SK-N-SH (cell line): ENCODE results near the gene CDK3. TPM values are rescaled to one million over a fixed set of nuclear protein-coding genes. Genes with fewer than 3 reads are reported as not detected.

ENCODE experiments used
- CTCF ChIA-PET: fragments of 300-600, 350-600 bp; formaldehyde crosslinking; extraction: SDS; loops from one replicate; lab custom pipeline; 2021; lab: Yijun Ruan, JAX
- POLR2A ChIA-PET: fragments of 350-600 bp; sonication (Branson Sonifier 250); formaldehyde crosslinking; extraction: SDS; loops from one replicate; lab custom pipeline; 2020; ENCODE audit warnings: antibody characterized with exemption, inconsistent platforms; lab: Yijun Ruan, JAX
- DNase-seq: peaks from one replicate; pipeline ENCODE4 v3.0.0; 2012
- H2AFZ ChIP-seq: fragments of 200-600 bp; sonication (generic); 2 replicates; pipeline ENCODE4 v1.8.1; 2016; ENCODE audit warnings: antibody characterized with exemption, mild to moderate bottlenecking, low read depth
- H3F3A ChIP-seq: fragments of 200-600 bp; sonication (generic); replicated peaks from 2 replicates; pipeline ENCODE3; 2016; ENCODE audit warnings: antibody characterized with exemption, mild to moderate bottlenecking; ENCODE audit not compliant: insufficient read depth
- H3K27ac ChIP-seq, 2 experiments: fragments of 200-500 bp in 1 of 2; fragments of 200-600 bp in 1 of 2; sonication (Bioruptor generic) in 1 of 2; sonication (generic), shearing (Covaris generic) in 1 of 2; 2 replicates each; pipeline versions ENCODE4 v1.5.1 to v1.6.1; 2014 to 2016; ENCODE audit warnings: low read depth in 2 of 2, inconsistent platforms in 1 of 2, low read length in 1 of 2, mild to moderate bottlenecking in 1 of 2, mixed read lengths in 1 of 2
- H3K27me3 ChIP-seq: fragments of 200-600 bp; sonication (generic), shearing (Covaris generic); 2 replicates; pipeline ENCODE4 v1.6.1; 2016; ENCODE audit warnings: mixed run types; ENCODE audit not compliant: insufficient read depth
- H3K36me3 ChIP-seq, 2 experiments: fragments of 200-500 bp in 1 of 2; fragments of 200-600 bp in 1 of 2; sonication (Bioruptor generic) in 1 of 2; sonication (generic) in 1 of 2; replicated peaks in 1 of 2; 2 replicates each; pipeline versions ENCODE3 to v1.5.1; 2014 to 2016; ENCODE audit warnings: low read length in 1 of 2, mild to moderate bottlenecking in 1 of 2; ENCODE audit not compliant: insufficient read depth in 2 of 2, control insufficient read depth in 1 of 2
- H3K4me1 ChIP-seq, 2 experiments: fragments of 200-500 bp in 1 of 2; fragments of 200-600 bp in 1 of 2; sonication (Bioruptor generic) in 1 of 2; sonication (generic), shearing (Covaris generic) in 1 of 2; 2 replicates each; pipeline versions ENCODE4 v1.5.1 to v1.6.1; 2014 to 2016; ENCODE audit warnings: low read depth in 1 of 2, low read length in 1 of 2, mixed run types in 1 of 2; ENCODE audit not compliant: insufficient read depth in 2 of 2, control insufficient read depth in 1 of 2
- H3K4me2 ChIP-seq: fragments of 200-600 bp; sonication (generic), shearing (Covaris generic); 2 replicates; pipeline ENCODE4 v1.6.1; 2017; ENCODE audit warnings: mixed run types
- H3K4me3 ChIP-seq, 2 experiments: fragments of 200-500 bp in 1 of 2; fragments of 200-600 bp in 1 of 2; sonication (Bioruptor generic) in 1 of 2; sonication (generic), shearing (Covaris generic) in 1 of 2; 2 replicates each; pipeline versions ENCODE4 v1.5.1 to v1.8.1; 2014 to 2016; ENCODE audit warnings: low read depth in 2 of 2, inconsistent platforms in 1 of 2, low read length in 1 of 2, mild to moderate bottlenecking in 1 of 2, mixed read lengths in 1 of 2, moderate library complexity in 1 of 2
- H3K79me2 ChIP-seq: fragments of 200-600 bp; sonication (generic); 2 replicates; pipeline ENCODE4 v1.8.1; 2017; ENCODE audit warnings: mild to moderate bottlenecking; ENCODE audit not compliant: insufficient read depth
- H3K9ac ChIP-seq: fragments of 200-600 bp; sonication (generic); 2 replicates; pipeline ENCODE4 v1.6.1; 2017; ENCODE audit warnings: mixed run types
- H3K9me2 ChIP-seq: fragments of 200-600 bp; sonication (generic); 2 replicates; pipeline ENCODE4 v1.6.1; 2017; ENCODE audit warnings: mixed run types
- H3K9me3 ChIP-seq: fragments of 200-600 bp; sonication (generic); 2 replicates; pipeline ENCODE4 v1.6.1; 2017; ENCODE audit warnings: mixed run types, mild to moderate bottlenecking, moderate library complexity
- H4K20me1 ChIP-seq: fragments of 200-600 bp; sonication (generic); 2 replicates; pipeline ENCODE4 v1.6.1; 2017; ENCODE audit warnings: mild to moderate bottlenecking, mixed run types; ENCODE audit not compliant: insufficient read depth
- MXI1 ChIP-seq: IDR thresholded peaks from 2 replicates; pipeline ENCODE4 v1.6.1; 2012; ENCODE audit warnings: mild to moderate bottlenecking, low read depth, low read length, improper control_type of control experiment
- NRF1 ChIP-seq: IDR thresholded peaks from 2 replicates; pipeline ENCODE4 v1.6.1; 2012; ENCODE audit warnings: low read depth, mild to moderate bottlenecking, low read length
- REST ChIP-seq: IDR thresholded peaks from 2 replicates; pipeline ENCODE4 v1.6.1; 2012; ENCODE audit warnings: mild to moderate bottlenecking, low read depth, low read length, moderate library complexity
- TAF1 ChIP-seq: IDR thresholded peaks from 2 replicates; pipeline ENCODE4 v1.6.1; 2012; ENCODE audit warnings: low read depth, mild to moderate bottlenecking, low read length, moderate library complexity, borderline replicate concordance
- YY1 ChIP-seq: IDR thresholded peaks from 2 replicates; pipeline ENCODE4 v1.4.0; 2012; ENCODE audit warnings: low read depth, mild to moderate bottlenecking
- WGBS: methylation state at CpG from one replicate; pipeline ENCODE4 v1.1.6; 2017; ENCODE audit warnings: low lambda C conversion rate; 5-methylcytosine and 5-hydroxymethylcytosine counted together
- polyA plus RNA-seq, 3 experiments: library from polyadenylated mRNA; depleted of rRNA; stranded (reverse); fragments of >200 nt; gene quantifications; 2 replicates each; pipeline ENCODE4 v1.2.3, GENCODE V29; 2012
- TF ChIP-seq, protein P1 (sequence below): fragments of 200-600 bp; sonication (generic); IDR thresholded peaks from 2 replicates; pipeline ENCODE4 v1.6.1; 2017; ENCODE audit warnings: antibody characterized with exemption, mild to moderate bottlenecking, moderate library complexity
- TF ChIP-seq, protein P2 (sequence below): IDR thresholded peaks from 2 replicates; pipeline ENCODE4 v1.4.0; 2012; ENCODE audit warnings: low read depth, borderline replicate concordance

CDK3 gene
- polyA plus RNA-seq, 1 of the 3 experiments (the other 2 are of a cell fraction) = 14.6 TPM

GRCh38 chr17:75978938-75979704 lies 21.5 kb upstream of the CDK3 start, which contains the start of the genes ACOX1 and TEN1 (continued):
- TF ChIP-seq, protein P1, sequence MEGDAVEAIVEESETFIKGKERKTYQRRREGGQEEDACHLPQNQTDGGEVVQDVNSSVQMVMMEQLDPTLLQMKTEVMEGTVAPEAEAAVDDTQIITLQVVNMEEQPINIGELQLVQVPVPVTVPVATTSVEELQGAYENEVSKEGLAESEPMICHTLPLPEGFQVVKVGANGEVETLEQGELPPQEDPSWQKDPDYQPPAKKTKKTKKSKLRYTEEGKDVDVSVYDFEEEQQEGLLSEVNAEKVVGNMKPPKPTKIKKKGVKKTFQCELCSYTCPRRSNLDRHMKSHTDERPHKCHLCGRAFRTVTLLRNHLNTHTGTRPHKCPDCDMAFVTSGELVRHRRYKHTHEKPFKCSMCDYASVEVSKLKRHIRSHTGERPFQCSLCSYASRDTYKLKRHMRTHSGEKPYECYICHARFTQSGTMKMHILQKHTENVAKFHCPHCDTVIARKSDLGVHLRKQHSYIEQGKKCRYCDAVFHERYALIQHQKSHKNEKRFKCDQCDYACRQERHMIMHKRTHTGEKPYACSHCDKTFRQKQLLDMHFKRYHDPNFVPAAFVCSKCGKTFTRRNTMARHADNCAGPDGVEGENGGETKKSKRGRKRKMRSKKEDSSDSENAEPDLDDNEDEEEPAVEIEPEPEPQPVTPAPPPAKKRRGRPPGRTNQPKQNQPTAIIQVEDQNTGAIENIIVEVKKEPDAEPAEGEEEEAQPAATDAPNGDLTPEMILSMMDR = peak; percentile 39; the same call in 1 of the 2 replicates
- TF ChIP-seq, protein P2, sequence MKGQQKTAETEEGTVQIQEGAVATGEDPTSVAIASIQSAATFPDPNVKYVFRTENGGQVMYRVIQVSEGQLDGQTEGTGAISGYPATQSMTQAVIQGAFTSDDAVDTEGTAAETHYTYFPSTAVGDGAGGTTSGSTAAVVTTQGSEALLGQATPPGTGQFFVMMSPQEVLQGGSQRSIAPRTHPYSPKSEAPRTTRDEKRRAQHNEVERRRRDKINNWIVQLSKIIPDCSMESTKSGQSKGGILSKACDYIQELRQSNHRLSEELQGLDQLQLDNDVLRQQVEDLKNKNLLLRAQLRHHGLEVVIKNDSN = peak; percentile 100
- peak; percentile 65 for TF ChIP-seq REST

- Histone ChIP-seq H3K4me2 (peak overlapping the region; percentile 88), H3K4me1 (peaks cover 0 to 20% of the 10 kb centered on the region in 2 experiments; a peak in 3 of 4 replicates), H3K36me3 (peaks cover 2 to 16% of the 10 kb centered on the region in 2 experiments), H3K4me3 (peak overlapping the region; percentile 68 to 87), H3F3A (peaks cover 44% of the 10 kb centered on the region), H3K9me2 (no peaks in the 10 kb centered on the region), H3K79me2 (peaks cover 59% of the 10 kb centered on the region), H4K20me1 (no peaks in the 10 kb centered on the region), H3K9me3 (no peaks in the 10 kb centered on the region), H3K9ac (peak overlapping the region; percentile 93), H2AFZ (peak overlapping the region; percentile 92; the same call in 1 of the 2 replicates), H3K27me3 (no peaks in the 10 kb centered on the region), H3K27ac (peak overlapping the region; percentile 96 to 98)
- 0 out of 2 replicates have a peak, but pooled peaks have one; percentile 3 for TF ChIP-seq TAF1
- no peak for TF ChIP-seq NRF1
- TF ChIP-seq YY1 = peak; percentile 67; the same call in 1 of the 2 replicates
- TF ChIP-seq MXI1 = peak; percentile 63
- POLR2A ChIA-PET = no interaction called here
- 7% methylated on average over 19 of the region's 19 CpGs for WGBS
- no peak for DNase-seq
- CTCF ChIA-PET = interaction anchor here (1.3 to 1.8 kb wide), 3 partner anchors 21 to 35 kb away, joined by 5 to 13 read pairs (median 6); partner anchors contain the start of gene CDK3
Measured at GRCh38 chr17:75979705-75980187, 20.9 kb upstream of the CDK3 start.
